Suppressor macrophage treated with lipopolysaccharide for 1 hour (primary cell): ENCODE results near the gene HTR6.

Source experiments
- DNase-seq, 3 donors: peaks; one replicate each; pipeline ENCODE4 v3.0.0-alpha.2; 2020 to 2022

Gene HTR6

GRCh38 chr1:19728413-19729145 lies 63.9 kb downstream of the HTR6 start:
- no peak for DNase-seq

GRCh38 chr1:19730232-19730631 lies 65.6 kb downstream of the HTR6 start:
- DNase-seq: no peak
